Caco-2 (cell line): ENCODE measurements around the gene SLC26A1. TPM values are rescaled to one million over a fixed set of nuclear protein-coding genes. Genes with fewer than 3 reads are reported as not detected.
"Not testable (repeated sequence)": the region's sequence is repeated elsewhere in the genome, so short reads cannot be mapped to it uniquely, and the experiment has no call there.

ENCODE experiments used
- BruUV-seq: library from RNA; stranded (reverse); fragments of 400-500 nt; replicated peaks from 2 replicates; lab custom pipeline; 2021; lab: Mats Ljungman, UMichigan
- CTCF ChIA-PET: fragments of 300-600 bp; sonication (Branson Sonifier 250); formaldehyde crosslinking; loops from one replicate; lab custom pipeline; 2022; ENCODE audit warnings: antibody characterized with exemption; lab: Charles Lee
- POLR2A ChIA-PET: fragments of 300-600 bp; sonication (Branson Sonifier 250); formaldehyde crosslinking; loops from one replicate; lab custom pipeline; 2022; ENCODE audit warnings: antibody characterized with exemption; lab: Charles Lee
- DNase-seq, 2 experiments: peaks; one replicate each; pipeline versions ENCODE4 v3.0.0 to v3.0.0-alpha.2; 2020 to 2022
- H3K27me3 ChIP-seq: replicated peaks from 2 replicates; pipeline ENCODE4 v1.6.0; 2011; ENCODE audit warnings: low read length; ENCODE audit not compliant: control insufficient read depth, insufficient read depth
- H3K36me3 ChIP-seq: 2 replicates; pipeline ENCODE4 v1.5.1; 2011; ENCODE audit warnings: low read length; ENCODE audit not compliant: control insufficient read depth, insufficient read depth
- H3K4me1 ChIP-seq: fragments of 250-450 bp; sonication (Bioruptor Pico); 2 replicates; pipeline ENCODE4 v1.5.1; 2020; ENCODE audit warnings: mild to moderate bottlenecking
- H3K4me3 ChIP-seq: 2 replicates; pipeline ENCODE4 v1.5.1; 2011; ENCODE audit warnings: low read depth, mild to moderate bottlenecking, control low read depth, low read length
- H3K9me3 ChIP-seq: fragments of 250-450 bp; sonication (Bioruptor Pico); 2 replicates; pipeline ENCODE4 v1.5.1; 2020; ENCODE audit warnings: mild to moderate bottlenecking, moderate library complexity
- H3K27ac Mint-ChIP-seq: one replicate; pipeline ENCODE4 v1.8.0; 2022; ENCODE audit warnings: mixed read lengths; ENCODE audit not compliant: unreplicated experiment
- H3K27me3 Mint-ChIP-seq: one replicate; pipeline ENCODE4 v1.8.0; 2022; ENCODE audit warnings: mixed read lengths; ENCODE audit not compliant: insufficient read depth, unreplicated experiment
- H3K36me3 Mint-ChIP-seq: one replicate; pipeline ENCODE4 v1.8.0; 2022; ENCODE audit warnings: mild to moderate bottlenecking, mixed read lengths; ENCODE audit not compliant: insufficient read depth, unreplicated experiment
- H3K4me1 Mint-ChIP-seq: one replicate; pipeline ENCODE4 v1.8.0; 2022; ENCODE audit warnings: low read depth, mixed read lengths; ENCODE audit not compliant: unreplicated experiment
- H3K4me3 Mint-ChIP-seq: one replicate; pipeline ENCODE4 v1.8.0; 2022; ENCODE audit warnings: mild to moderate bottlenecking, moderate library complexity, mixed read lengths; ENCODE audit not compliant: unreplicated experiment
- H3K9me3 Mint-ChIP-seq: one replicate; pipeline ENCODE4 v1.8.0; 2022; ENCODE audit warnings: mixed read lengths; ENCODE audit not compliant: unreplicated experiment
- intact Hi-C: fragments of 100-400 bp; cut with micrococcal nuclease; formaldehyde crosslinking; loops from one replicate; pipeline ENCODE4 v1.10.0; 2022; ENCODE audit not compliant: unreplicated experiment
- total RNA-seq: library from RNA; stranded (reverse); gene quantifications from 2 replicates; pipeline ENCODE4 v1.2.3, GENCODE V29; 2022
- TF ChIP-seq, protein P1 (sequence below), 2 experiments: fragments of 200-600 bp in 1 of 2; IDR thresholded peaks; 1 replicate in 1 of 2; 2 replicates in 1 of 2; pipeline versions ENCODE4 v1.5.1 to v1.8.0; 2011 to 2022; ENCODE audit warnings: antibody characterized with exemption in 1 of 2, control low read depth in 1 of 2, inconsistent platforms in 1 of 2, low read depth in 1 of 2, low read length in 1 of 2, mild to moderate bottlenecking in 1 of 2, moderate library complexity in 1 of 2; ENCODE audit not compliant: insufficient read depth in 1 of 2, severe bottlenecking in 1 of 2, unreplicated experiment in 1 of 2

The SLC26A1 gene
- total RNA-seq, 1 experiment from 2014 or later = 9.6 TPM

DNA sequence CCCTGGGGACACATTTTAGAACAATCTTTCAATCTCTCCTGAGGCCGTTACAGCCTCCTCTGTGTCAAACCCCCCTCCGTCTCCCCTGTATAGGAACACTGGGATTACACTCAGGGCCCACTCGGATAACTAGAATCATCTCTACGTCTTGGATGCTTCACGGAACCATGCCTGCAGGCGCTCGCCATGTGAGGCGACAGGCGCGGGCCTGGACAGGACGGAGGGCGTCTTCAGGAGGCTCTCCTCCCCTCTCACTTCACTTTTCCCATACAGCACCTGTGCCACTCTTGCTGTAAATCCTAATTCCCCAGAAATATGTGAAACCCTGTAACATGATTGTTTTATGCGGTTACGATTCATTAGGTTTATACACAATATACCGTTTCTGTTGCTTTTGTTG is 10.4 kb downstream of the SLC26A1 start:
- intact Hi-C loops = no loop called here

GRCh38 chr4:982291-982690 is 10.9 kb downstream of the SLC26A1 start:
- H3K9me3 Mint-ChIP-seq = no peaks in the 10 kb centered on the region
- H3K9me3 ChIP-seq = no peaks in the 10 kb centered on the region
- DNase-seq = no peak
- no peaks in the 10 kb centered on the region for H3K36me3 ChIP-seq
- intact Hi-C loops = no loop called here
- H3K27ac Mint-ChIP-seq = no peak overlapping the region
- ChIA-PET CTCF (no interaction called here), POLR2A (no interaction called here)
- no peaks in the 10 kb centered on the region for H3K27me3 Mint-ChIP-seq
- peaks cover 18% of the 10 kb centered on the region for H3K36me3 Mint-ChIP-seq
- no peaks in the 10 kb centered on the region for H3K27me3 ChIP-seq
- TF ChIP-seq, protein P1, sequence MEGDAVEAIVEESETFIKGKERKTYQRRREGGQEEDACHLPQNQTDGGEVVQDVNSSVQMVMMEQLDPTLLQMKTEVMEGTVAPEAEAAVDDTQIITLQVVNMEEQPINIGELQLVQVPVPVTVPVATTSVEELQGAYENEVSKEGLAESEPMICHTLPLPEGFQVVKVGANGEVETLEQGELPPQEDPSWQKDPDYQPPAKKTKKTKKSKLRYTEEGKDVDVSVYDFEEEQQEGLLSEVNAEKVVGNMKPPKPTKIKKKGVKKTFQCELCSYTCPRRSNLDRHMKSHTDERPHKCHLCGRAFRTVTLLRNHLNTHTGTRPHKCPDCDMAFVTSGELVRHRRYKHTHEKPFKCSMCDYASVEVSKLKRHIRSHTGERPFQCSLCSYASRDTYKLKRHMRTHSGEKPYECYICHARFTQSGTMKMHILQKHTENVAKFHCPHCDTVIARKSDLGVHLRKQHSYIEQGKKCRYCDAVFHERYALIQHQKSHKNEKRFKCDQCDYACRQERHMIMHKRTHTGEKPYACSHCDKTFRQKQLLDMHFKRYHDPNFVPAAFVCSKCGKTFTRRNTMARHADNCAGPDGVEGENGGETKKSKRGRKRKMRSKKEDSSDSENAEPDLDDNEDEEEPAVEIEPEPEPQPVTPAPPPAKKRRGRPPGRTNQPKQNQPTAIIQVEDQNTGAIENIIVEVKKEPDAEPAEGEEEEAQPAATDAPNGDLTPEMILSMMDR (IDR thresholded peaks at IDR 0.05; ENCODE audit: insufficient read depth in 1 of 2, low read depth in 1 of 2, low read length in 1 of 2, severe bottlenecking in 1 of 2, unreplicated experiment in 1 of 2) = no peak
- no peaks in the 10 kb centered on the region for H3K4me1 Mint-ChIP-seq
- no peak overlapping the region for H3K4me3 Mint-ChIP-seq
- H3K4me3 ChIP-seq = no peak overlapping the region
- peaks cover 22% of the 10 kb centered on the region; the same call in 1 of the 2 replicates for H3K4me1 ChIP-seq
- BruUV-seq = no TSS peak

More for the DNA sequence above, 10.4 kb downstream of the SLC26A1 start:
- H3K9me3 Mint-ChIP-seq = no peaks in the 10 kb centered on the region
- Histone ChIP-seq H3K36me3 (no peaks in the 10 kb centered on the region), H3K4me3 (no peak overlapping the region), H3K27me3 (no peaks in the 10 kb centered on the region), H3K9me3 (no peaks in the 10 kb centered on the region), H3K4me1 (peaks cover 26% of the 10 kb centered on the region; the same call in 1 of the 2 replicates)
- no peak for DNase-seq
- H3K4me3 Mint-ChIP-seq = no peak overlapping the region
- no peaks in the 10 kb centered on the region for H3K4me1 Mint-ChIP-seq
- TF ChIP-seq, protein P1 (IDR thresholded peaks at IDR 0.05; ENCODE audit: insufficient read depth in 1 of 2, low read depth in 1 of 2, low read length in 1 of 2, severe bottlenecking in 1 of 2, unreplicated experiment in 1 of 2) = no peak
- peak overlapping the region; percentile 46 for H3K27ac Mint-ChIP-seq
- H3K36me3 Mint-ChIP-seq = peaks cover 18% of the 10 kb centered on the region
- BruUV-seq = no TSS peak
- ChIA-PET CTCF (no interaction called here), POLR2A (no interaction called here)
- no peaks in the 10 kb centered on the region for H3K27me3 Mint-ChIP-seq

GRCh38 chr4:978957-979701 is 14.1 kb downstream of the SLC26A1 start:
- intact Hi-C loops = no loop called here
- CTCF ChIA-PET = no interaction called here

GRCh38 chr4:976016-976415 is 17.2 kb downstream of the SLC26A1 start:
- H3K36me3 Mint-ChIP-seq, intact Hi-C loops, POLR2A ChIA-PET, H3K4me1 ChIP-seq, H3K27me3 ChIP-seq, H3K36me3 ChIP-seq, DNase-seq, H3K27me3 Mint-ChIP-seq, H3K4me1 Mint-ChIP-seq, H3K9me3 Mint-ChIP-seq, CTCF ChIA-PET, H3K27ac Mint-ChIP-seq, H3K4me3 Mint-ChIP-seq, H3K9me3 ChIP-seq, H3K4me3 ChIP-seq, BruUV-seq: not testable (repeated sequence)

More at GRCh38 chr4:978957-979701, 14.1 kb downstream of the SLC26A1 start:
- no peaks in the 10 kb centered on the region; the same call in 1 of the 2 replicates for H3K9me3 ChIP-seq
- no peaks in the 10 kb centered on the region for H3K4me1 ChIP-seq
- peak in 1 of 2 experiments; percentile 40 for DNase-seq
- H3K27me3 ChIP-seq = no peaks in the 10 kb centered on the region
- H3K36me3 Mint-ChIP-seq = peaks cover 10% of the 10 kb centered on the region
- POLR2A ChIA-PET = interaction anchor here (0.6 kb wide), 1 partner anchor 281 kb away, joined by 3 read pairs; no protein-coding TSS in a partner anchor
- no peaks in the 10 kb centered on the region for H3K36me3 ChIP-seq
- no peaks in the 10 kb centered on the region for H3K27me3 Mint-ChIP-seq
- H3K9me3 Mint-ChIP-seq = no peaks in the 10 kb centered on the region
- H3K4me3 ChIP-seq = no peak overlapping the region
- peak overlapping the region; percentile 42 for H3K27ac Mint-ChIP-seq
- no TSS peak for BruUV-seq
- H3K4me3 Mint-ChIP-seq = no peak overlapping the region
- TF ChIP-seq, protein P1 (IDR thresholded peaks at IDR 0.05; ENCODE audit: insufficient read depth in 1 of 2, low read depth in 1 of 2, low read length in 1 of 2, severe bottlenecking in 1 of 2, unreplicated experiment in 1 of 2) = no peak
- no peaks in the 10 kb centered on the region for H3K4me1 Mint-ChIP-seq
